ENCODE measurements around the gene ITGA5. TPM values are rescaled to one million over a fixed set of nuclear protein-coding genes. Genes with fewer than 3 reads are reported as not detected.
A peak's percentile ranks its signal among the peaks of the same experiment; 100 is the strongest.

The ITGA5 gene
- total and polyA plus RNA-seq, 9 of the 15 experiments (the other 6 are each of a cell fraction or from before 2014, with no cell fraction given), result 9.1 to 82.1 (median 47.4) TPM

- Histone ChIP-seq H3K4me2 (ENCODE audit: insufficient read depth, low read length) (no peak overlapping the region), H3K4me3 (no peak overlapping the region), H3K79me2 (ENCODE audit: control insufficient read depth, insufficient read depth, low read length) (peaks cover 69% of the 10 kb centered on the region), H4K20me1 (replicated peaks; ENCODE audit: control insufficient read depth, insufficient read depth, low read length) (peaks cover 40% of the 10 kb centered on the region), H3K9me1 (ENCODE audit: control insufficient read depth, insufficient read depth, low read length) (peaks cover 20% of the 10 kb centered on the region), H3K36me3 (ENCODE audit: control insufficient read depth, insufficient read depth, low read length) (peaks cover 76% of the 10 kb centered on the region), H2AFZ (ENCODE audit: low read depth, low read length) (no peak overlapping the region), H3K27ac (ENCODE audit: extremely low read depth, low read depth, low read length) (peak overlapping the region; percentile 16; the same call in 2 of the 3 replicates), H3K9ac (ENCODE audit: insufficient read depth in 1 of 2, low read depth in 2 of 2, low read length in 2 of 2) (peak overlapping the region in 1 of 2 experiments; percentile 82; a peak in 2 of 4 replicates), H3K27me3 (ENCODE audit: control insufficient read depth in 2 of 2, insufficient read depth in 2 of 2, low read length in 2 of 2) (no peaks in the 10 kb centered on the region), H3K4me1 (replicated peaks in 1 of 2; ENCODE audit: control insufficient read depth in 2 of 2, insufficient read depth in 2 of 2, low read length in 2 of 2) (peaks cover 32 to 35% of the 10 kb centered on the region in 2 experiments), H3K9me3 (replicated peaks; ENCODE audit: control insufficient read depth, insufficient read depth, low read depth, low read length) (no peaks in the 10 kb centered on the region)
- no TSS peak for BruUV-seq (replicated peaks)
- in situ Hi-C loops (cut with MboI), result no loop called here
- ATAC-seq, result no peak
- 79% methylated on average over 3 of the region's 3 CpGs for WGBS (ENCODE audit: insufficient coverage, low coverage, missing lambda C conversion rate)
- ChIA-PET POLR2A (interaction anchor here (0.6 to 2.2 kb wide), 3 partner anchors 9 to 20 kb away, joined by 3 to 10 read pairs (median 4); no protein-coding TSS in a partner anchor), CTCF (ENCODE audit: low intra/inter-chr PET ratio) (no interaction called here)
- DNase-seq (ENCODE audit: extremely low read depth in 1 of 4, low spot score in 3 of 4), result no peak
- intact Hi-C loops (cut with micrococcal nuclease), result no loop called here
- FAIRE-seq, result no peak
- no peak for TF ChIP-seq ZNF384 (IDR thresholded peaks at IDR 0.05; ENCODE audit: low read depth, low read length)
- no peak for TF ChIP-seq HOMEZ (CRISPR knock-in tag; IDR thresholded peaks at IDR 0.05)
- TF ChIP-seq RBM22 (IDR thresholded peaks at IDR 0.05; ENCODE audit: low read depth, low read length, poor library complexity, severe bottlenecking), result no peak
- TF ChIP-seq PHF21A (IDR thresholded peaks at IDR 0.05; ENCODE audit: borderline replicate concordance, low read depth), result no peak
- TF ChIP-seq ZNF717 (CRISPR knock-in tag; IDR thresholded peaks at IDR 0.05), result no peak
- no peak for TF ChIP-seq L3MBTL2 (IDR thresholded peaks at IDR 0.05)
- no peak for TF ChIP-seq GTF3C2 (IDR thresholded peaks at IDR 0.05; ENCODE audit: borderline replicate concordance, extremely low read depth, insufficient read length)
- no peak for TF ChIP-seq ATF2 (CRISPR knock-in tag; IDR thresholded peaks at IDR 0.05)
- TF ChIP-seq SMAD4 (CRISPR knock-in tag; conservative IDR thresholded peaks at IDR 0.05), result no peak
- TF ChIP-seq ZNF263 (CRISPR knock-in tag; IDR thresholded peaks at IDR 0.05; ENCODE audit: borderline replicate concordance), result no peak
- TF ChIP-seq ETV5 (CRISPR knock-in tag; IDR thresholded peaks at IDR 0.05; ENCODE audit: low read depth), result no peak
- no peak for TF ChIP-seq HINFP (tag; conservative IDR thresholded peaks at IDR 0.05; ENCODE audit: low read depth)
- no peak for TF ChIP-seq HDAC3 (IDR thresholded peaks at IDR 0.05; ENCODE audit: borderline replicate concordance, partially characterized antibody)
These were observed 6.3 kb downstream of the ITGA5 start for GRCh38 chr12:54412786-54413185.
